HG03558 (cell line): ENCODE data around the gene USP32.

Source experiments
- ATAC-seq: cut with Tn5 transposase; IDR thresholded peaks from one replicate; pipeline ENCODE4 v1.9.1; 2021; ENCODE audit warnings: moderate number of reproducible peaks; ENCODE audit not compliant: unreplicated experiment; ENCODE audit errors: extremely low read depth

The USP32 gene

GRCh38 chr17:60163108-60163784 is 228.7 kb downstream of the USP32 start:
- no peak for ATAC-seq

- no peak for ATAC-seq
Measured at GRCh38 chr17:60161598-60162330, 230.2 kb downstream of the USP32 start.

- no peak for ATAC-seq
Measured at GRCh38 chr17:60160829-60161501, 231.0 kb downstream of the USP32 start.

DNA sequence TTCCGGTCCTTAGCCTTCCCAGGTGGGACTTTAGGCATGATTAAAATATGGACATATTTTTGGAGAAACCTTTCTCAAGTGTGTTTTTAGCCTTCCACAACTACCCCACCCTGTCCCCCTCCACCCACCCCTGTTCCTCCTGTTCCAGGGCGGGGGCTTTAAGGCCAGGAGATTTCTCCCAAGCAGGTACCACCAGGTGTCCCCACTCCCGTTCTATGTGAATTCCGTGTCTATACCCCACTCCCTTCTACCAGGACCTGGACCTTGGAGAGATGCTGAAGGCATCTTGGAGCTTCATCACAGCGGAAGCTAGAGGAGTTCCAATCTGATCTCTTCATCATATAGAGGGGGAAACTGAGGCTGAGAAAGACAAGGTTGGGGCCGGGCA is 232.5 kb downstream of the USP32 start:
- no peak for ATAC-seq

DNA sequence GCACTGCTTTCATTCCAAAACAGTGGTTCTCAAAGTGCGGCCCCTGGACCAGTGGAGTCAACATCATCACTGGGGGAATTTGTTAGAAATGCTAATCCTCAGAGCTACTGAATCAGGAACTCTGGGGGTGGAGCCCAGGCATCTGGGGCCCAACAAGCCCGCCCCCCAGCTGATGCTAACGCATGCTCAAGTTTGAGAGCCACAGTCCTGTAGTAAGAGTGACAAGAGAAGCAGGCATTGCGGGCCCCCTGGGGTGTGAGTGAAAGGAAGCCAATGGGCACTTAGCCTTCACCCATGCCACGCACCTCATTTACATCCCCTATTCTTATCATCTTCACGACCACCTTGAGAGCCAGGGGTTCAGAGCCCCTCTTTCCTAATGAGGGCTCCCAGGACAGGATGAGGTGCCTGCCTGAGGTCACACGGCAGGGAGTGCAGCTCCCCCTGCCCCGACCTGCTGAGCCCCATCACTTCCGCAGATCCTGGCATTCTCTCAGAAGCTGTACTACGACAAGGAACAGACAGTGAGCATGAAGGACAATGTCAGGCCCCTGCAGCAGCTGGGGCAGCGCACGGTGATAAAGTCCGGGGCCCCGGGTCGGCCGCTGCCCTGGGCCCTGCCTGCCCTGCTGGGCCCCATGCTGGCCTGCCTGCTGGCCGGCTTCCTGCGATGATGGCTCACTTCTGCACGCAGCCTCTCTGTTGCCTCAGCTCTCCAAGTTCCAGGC is 233.0 kb downstream of the USP32 start:
- no peak for ATAC-seq

DNA sequence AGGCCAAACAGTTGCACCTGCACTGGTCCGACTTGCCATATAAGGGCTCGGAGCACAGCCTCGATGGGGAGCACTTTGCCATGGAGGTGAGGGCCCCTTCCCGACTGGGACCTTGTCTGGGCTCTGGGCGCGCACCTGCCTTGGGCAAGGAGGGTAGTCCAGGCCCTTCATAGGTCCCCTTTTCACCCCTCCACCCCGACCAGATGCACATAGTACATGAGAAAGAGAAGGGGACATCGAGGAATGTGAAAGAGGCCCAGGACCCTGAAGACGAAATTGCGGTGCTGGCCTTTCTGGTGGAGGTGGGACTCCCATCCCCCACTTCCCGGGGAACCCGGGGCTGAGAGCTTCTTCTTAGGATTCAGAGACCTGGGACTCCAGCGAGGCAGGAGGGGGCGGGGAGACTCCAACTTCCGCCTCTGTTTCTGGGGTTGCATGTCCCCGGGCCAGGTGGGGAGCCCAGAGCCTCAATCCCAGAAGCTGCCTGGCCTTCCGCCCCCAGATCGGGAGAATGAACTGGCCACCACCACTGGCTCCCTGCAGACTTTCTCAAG is 234.4 kb downstream of the USP32 start:
- ATAC-seq = no peak

GRCh38 chr17:60156746-60157145 is 235.2 kb downstream of the USP32 start:
- ATAC-seq = no peak

GRCh38 chr17:60155815-60156214 is 236.1 kb downstream of the USP32 start:
- ATAC-seq = no peak

DNA sequence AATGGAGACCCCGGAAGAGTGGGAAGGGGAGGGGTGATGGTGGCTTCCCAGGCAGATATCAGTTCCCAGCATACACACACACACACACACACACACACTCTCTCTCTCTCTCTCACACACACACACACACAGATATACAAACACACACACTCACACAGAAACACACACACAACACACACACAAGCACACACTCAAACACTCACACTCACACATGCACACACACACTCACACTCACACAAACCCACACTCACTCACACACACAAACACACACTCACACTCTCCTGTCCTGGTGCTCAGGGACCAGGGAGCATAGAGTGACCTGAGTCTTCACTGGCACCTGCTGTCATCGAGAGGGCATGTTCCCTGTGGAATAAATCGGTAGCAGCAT is 236.5 kb downstream of the USP32 start:
- no peak for ATAC-seq

DNA sequence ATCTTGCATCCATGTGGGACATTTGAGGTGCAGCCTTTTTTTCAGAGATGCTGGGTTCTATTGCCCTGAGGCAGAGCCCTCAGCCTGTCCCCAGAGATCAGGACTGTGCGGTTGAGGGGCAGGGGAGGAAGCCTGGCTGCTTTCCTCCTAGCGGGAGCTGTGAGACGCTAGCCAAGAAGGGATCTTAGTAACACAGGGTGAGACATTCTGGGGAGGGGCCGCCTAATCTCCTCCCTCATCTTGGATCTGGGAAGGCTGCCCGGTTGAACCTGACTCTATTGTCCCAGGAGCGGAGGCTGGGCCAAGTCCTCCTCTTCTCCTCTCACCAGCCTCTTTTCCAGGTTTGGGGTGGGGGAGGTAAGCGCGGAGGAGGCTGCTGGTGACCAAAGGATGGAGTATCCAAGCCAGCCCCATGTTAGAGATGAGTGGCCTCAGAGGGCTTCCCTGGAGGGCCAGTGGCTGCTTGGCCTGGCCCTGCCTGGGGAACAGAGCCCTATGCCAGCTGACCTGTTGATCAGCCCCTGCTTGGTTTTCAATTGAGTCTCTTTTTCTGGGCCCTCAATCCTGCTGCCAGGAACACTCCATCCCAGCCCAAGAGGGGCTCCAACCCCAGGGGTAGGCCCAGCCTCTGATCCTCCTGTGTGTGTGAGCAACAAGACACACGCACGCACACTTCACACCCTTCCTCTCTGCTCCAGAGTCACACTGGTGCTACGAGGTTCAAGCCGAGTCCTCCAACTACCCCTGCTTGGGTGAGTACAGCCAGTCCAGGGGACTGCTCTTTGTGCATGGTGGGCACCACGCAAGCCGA is 237.1 kb downstream of the USP32 start:
- ATAC-seq = no peak

DNA sequence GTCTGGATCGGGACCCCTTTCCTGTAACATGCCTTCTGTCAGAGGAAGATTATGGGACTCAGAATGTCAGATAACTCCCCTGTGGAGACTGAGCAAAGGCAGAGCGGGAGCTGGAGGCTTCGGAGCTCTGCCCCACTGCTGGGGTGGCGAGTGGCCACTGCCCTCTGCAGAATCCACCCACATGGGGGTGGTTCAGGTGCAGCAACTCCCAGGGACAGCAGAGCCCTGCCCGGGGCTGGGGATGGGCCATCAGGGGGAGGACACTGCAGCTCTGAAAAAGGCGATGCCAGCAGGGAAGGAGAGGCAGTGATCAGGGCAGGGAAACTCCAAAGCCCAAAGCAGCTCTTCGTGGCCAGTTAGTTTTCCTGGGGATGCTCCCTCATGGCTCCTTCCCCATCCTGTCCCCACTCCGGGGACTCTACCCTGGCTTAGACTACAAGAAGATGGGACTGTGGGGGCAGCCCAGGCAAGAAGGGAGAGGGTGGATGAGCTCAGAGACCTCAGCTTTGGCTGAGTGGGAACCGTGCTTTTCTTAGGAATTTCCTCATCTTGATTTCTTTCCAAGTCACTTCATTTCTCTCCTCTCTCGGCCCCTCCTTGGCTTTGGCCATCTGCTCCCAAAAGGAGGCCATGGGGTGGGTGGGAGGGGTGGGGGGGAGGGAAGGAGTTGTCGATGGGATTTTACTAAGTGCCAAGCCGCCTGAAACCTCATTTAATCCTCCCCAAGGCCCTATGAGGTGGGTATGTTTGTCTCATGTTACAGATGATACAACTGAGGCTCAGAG is 238.1 kb downstream of the USP32 start:
- no peak for ATAC-seq

DNA sequence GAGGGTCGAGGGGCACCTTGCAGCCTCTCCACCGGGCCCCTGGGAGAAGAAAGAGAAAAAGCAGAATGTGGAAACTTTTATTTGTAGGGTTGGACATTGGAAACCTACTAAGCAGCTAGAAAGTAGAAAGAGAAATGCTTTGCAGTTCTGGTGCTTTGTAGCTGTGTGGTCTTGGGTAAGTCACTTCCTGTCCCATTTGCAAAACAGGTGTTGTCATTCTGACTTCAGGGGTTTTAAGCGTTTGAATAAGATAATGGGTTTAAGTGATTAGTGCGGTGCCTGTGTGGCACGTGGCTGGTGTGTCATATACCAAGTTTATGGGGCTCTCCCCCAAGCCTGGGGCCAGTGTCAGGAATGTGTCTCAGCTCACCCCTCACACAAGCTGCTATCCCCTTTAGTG is 240.6 kb downstream of the USP32 start:
- ATAC-seq = no peak

DNA sequence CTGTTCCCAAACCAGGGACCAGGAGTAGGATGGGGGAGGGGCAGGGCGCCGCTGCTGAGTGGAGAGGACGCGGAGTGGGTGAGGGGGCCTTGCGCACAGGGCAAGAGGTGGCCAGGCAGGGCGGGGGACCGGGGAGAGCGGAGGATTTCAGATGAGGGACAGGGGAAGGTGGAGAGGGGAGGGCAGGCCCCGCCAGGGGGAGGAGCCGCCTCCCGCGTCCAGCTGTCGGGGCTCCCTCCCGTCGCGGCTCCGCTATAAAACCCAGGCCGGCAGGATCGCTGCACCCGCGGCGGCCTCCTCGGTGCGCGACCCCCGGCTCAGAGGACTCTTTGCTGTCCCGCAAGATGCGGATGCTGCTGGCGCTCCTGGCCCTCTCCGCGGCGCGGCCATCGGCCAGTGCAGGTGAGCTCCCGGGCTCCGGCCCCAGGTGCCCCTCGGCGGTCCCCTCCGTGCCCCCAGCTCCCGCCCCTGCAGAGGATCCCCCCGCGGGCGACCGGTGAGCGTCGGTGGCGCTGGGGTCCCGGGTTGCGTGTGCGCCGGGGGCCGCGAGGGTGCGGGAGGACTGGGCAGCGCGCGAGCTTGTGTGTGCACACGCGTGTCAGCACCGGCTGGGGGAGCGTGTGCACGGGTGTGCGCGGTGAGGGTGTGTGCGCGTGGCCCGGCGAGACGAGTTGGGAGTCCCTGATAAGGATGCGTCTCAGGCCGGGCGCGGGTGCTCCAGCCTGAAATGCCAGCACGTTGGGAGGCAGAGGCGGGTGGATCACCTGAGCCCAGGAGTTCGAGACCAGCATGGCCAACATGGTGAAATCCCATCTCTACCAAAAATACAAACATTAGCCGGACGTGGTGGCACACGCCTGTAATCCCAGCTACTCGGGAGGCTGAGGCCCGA is 242.0 kb downstream of the USP32 start, which contains the start of gene CA4:
CA4 (plus strand) TSS at position 283 of the 892 bp plus-strand sequence; CDS start at position 345, 62 bp downstream.
- no peak for ATAC-seq

GRCh38 chr17:60148373-60148772 is 243.6 kb downstream of the USP32 start:
- no peak for ATAC-seq

DNA sequence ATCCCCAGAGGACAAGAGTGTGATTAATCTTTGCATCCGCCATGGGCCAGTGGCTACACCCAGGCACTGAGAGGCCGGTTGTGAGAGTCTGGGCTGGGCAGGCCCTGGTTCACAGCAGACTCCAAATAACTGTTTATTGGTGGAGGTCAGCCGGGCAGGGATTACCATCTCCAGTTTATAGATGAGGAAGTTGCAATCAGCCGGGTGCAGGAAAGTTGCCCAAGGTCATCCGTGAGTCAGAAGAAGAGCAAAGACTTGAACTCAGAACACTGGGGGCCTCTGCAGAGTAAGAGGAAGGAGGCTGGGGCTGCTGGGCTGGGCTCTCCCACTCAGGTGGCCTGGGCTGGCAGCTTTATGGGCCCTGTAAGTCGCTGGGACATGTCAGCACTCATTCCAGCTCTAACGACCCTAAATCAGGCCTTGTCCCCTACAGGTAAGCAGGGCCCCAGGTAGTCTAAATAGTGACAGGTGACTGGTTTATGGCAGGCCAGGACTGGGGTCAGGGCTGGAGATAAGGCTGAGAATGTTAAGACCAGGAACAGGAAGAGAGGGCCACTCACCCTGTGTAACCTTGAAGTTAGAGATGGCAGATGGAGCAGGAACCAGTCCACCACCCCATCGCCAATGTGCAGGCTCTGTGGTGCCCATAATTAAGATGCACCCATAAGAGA is 244.2 kb downstream of the USP32 start:
- ATAC-seq = no peak

GRCh38 chr17:60146206-60146605 is 245.7 kb downstream of the USP32 start:
- ATAC-seq = no peak
